ENCODE data around the gene QPCTL.

Gene QPCTL

GRCh38 chr19:45692187-45693105 is at the start of gene QPCTL:
QPCTL (plus strand) TSS chr19:45692666; CDS start chr19:45692704, 38 bp downstream.
- DNase-seq (ENCODE audit: low read depth): peak; percentile 94

GRCh38 chr19:45643024-45643926 is 49.2 kb upstream of the QPCTL start:
- peak; percentile 87 for DNase-seq (ENCODE audit: low read depth)

GRCh38 chr19:45643927-45644771 is 48.3 kb upstream of the QPCTL start:
- no peak for DNase-seq (ENCODE audit: low read depth)

- no peak for DNase-seq (ENCODE audit: low read depth)
These were observed 47.3 kb upstream of the QPCTL start for GRCh38 chr19:45645068-45645630.

- DNase-seq (ENCODE audit: low read depth): peak; percentile 58
These were observed 46.7 kb upstream of the QPCTL start for GRCh38 chr19:45645631-45646344.

GRCh38 chr19:45646345-45646698 is 46.1 kb upstream of the QPCTL start:
- DNase-seq (ENCODE audit: low read depth): no peak

- DNase-seq (ENCODE audit: low read depth): no peak
These were observed 41.7 kb upstream of the QPCTL start for GRCh38 chr19:45650722-45651121.

GRCh38 chr19:45653634-45654033 is 38.8 kb upstream of the QPCTL start:
- no peak for DNase-seq (ENCODE audit: low read depth)

GRCh38 chr19:45655073-45655472 is 37.4 kb upstream of the QPCTL start:
- no peak for DNase-seq (ENCODE audit: low read depth)

GRCh38 chr19:45657520-45658167 is 34.8 kb upstream of the QPCTL start:
- no peak for DNase-seq (ENCODE audit: low read depth)

- DNase-seq (ENCODE audit: low read depth): no peak
These were observed 33.3 kb upstream of the QPCTL start for GRCh38 chr19:45659096-45659729.

- DNase-seq (ENCODE audit: low read depth): no peak
These were observed 31.8 kb upstream of the QPCTL start for GRCh38 chr19:45660636-45661035.

GRCh38 chr19:45663800-45664199 is 28.7 kb upstream of the QPCTL start:
- no peak for DNase-seq (ENCODE audit: low read depth)

- DNase-seq (ENCODE audit: low read depth): no peak
These were observed 27.9 kb upstream of the QPCTL start for GRCh38 chr19:45664575-45664974.

GRCh38 chr19:45667620-45668341 is 24.7 kb upstream of the QPCTL start, which contains the start of gene GIPR:
GIPR (plus strand) TSS chr19:45668221; CDS start chr19:45669521, 1,300 bp downstream.
- peak; percentile 46 for DNase-seq (ENCODE audit: low read depth)

GRCh38 chr19:45668342-45668871 is 24.1 kb upstream of the QPCTL start:
- no peak for DNase-seq (ENCODE audit: low read depth)

- DNase-seq (ENCODE audit: low read depth): peak; percentile 38
These were observed 21.6 kb upstream of the QPCTL start for GRCh38 chr19:45670670-45671453.

GRCh38 chr19:45674946-45675345 is 17.5 kb upstream of the QPCTL start:
- no peak for DNase-seq (ENCODE audit: low read depth)

All from activated T-cell treated with anti-CD3 and anti-CD28 coated beads for 1 hour (primary cell).